ENCODE data around the gene CDC25A.

Gene CDC25A

DNA sequence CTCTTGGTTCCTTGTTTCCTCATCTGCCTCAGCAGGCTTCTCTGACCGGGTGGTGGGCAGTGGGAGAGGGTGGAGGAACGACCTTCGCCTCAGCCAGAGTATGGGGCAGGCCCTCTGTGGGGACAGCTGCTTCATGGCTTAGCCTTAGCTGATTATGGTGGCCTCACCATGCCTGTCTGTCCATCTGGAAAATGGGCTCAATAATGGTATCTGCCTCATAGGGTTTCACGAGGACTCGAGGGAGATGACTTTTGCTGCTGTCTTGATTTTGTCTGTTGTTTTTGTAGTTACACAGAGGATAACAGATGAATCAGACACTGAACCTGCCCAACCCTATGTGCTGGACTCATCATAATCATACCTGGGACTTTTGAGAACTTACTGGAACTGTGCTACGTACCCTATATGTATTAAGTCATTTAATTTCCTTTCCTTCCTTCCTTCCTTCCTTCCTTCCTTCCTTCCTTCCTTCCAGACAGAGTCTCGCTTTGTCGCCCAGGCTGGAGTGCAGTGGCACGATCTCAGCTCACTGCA, 46.5 kb downstream of the CDC25A start:
- H3K27ac ChIP-seq, result no peak overlapping the region

DNA sequence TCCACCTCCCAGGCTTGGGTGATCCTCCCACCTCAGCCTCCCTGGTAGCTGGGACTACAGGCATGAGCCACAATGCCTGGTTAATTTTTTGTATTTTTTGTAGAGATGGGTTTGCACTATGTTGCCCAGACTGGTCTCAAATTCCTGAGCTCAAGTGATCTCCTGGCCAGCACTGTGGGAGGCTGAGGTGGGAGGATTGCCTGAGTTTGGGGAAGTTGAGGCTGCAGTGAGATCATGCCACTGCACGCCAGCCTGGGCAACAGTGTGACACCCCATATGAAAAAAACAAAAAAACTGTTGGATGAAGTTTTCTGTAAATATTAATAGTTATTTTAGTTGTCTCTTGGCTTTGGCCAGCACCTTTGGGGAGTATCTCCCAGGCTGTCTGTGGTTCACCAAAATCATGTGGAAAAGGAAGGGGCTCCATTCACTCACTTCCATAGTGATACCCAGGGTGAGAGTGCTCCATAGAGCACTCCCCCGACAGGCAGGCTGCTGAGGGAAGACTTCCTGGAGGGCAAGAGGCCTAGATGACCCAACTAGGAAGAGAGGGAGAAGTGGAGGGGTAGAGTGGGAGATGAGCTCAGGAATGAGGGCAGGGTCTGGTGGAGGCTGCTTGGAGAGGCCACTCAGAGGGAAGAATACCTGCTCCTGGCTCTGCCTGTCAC, 47.1 kb downstream of the CDC25A start:
- no peak overlapping the region for H3K27ac ChIP-seq
- H3K36me3 ChIP-seq (replicated peaks), result no peaks in the 10 kb centered on the region
- in situ Hi-C loops (cut with HindIII; ENCODE audit: low pct_ligation_motif_present, low sequenced_read_pairs), result no loop called here
- H3K4me3 ChIP-seq (ENCODE audit: low read depth, low read length), result no peak overlapping the region
- no peaks in the 10 kb centered on the region for H3K27me3 ChIP-seq (replicated peaks)
- no peak for DNase-seq
- TF ChIP-seq, protein P1, sequence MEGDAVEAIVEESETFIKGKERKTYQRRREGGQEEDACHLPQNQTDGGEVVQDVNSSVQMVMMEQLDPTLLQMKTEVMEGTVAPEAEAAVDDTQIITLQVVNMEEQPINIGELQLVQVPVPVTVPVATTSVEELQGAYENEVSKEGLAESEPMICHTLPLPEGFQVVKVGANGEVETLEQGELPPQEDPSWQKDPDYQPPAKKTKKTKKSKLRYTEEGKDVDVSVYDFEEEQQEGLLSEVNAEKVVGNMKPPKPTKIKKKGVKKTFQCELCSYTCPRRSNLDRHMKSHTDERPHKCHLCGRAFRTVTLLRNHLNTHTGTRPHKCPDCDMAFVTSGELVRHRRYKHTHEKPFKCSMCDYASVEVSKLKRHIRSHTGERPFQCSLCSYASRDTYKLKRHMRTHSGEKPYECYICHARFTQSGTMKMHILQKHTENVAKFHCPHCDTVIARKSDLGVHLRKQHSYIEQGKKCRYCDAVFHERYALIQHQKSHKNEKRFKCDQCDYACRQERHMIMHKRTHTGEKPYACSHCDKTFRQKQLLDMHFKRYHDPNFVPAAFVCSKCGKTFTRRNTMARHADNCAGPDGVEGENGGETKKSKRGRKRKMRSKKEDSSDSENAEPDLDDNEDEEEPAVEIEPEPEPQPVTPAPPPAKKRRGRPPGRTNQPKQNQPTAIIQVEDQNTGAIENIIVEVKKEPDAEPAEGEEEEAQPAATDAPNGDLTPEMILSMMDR (IDR thresholded peaks at IDR 0.05; ENCODE audit: low read depth, low read length, missing control alignments), result no peak

More for the DNA sequence above, 46.5 kb downstream of the CDC25A start:
- H3K36me3 ChIP-seq (replicated peaks), result no peaks in the 10 kb centered on the region
- in situ Hi-C loops (cut with HindIII; ENCODE audit: low pct_ligation_motif_present, low sequenced_read_pairs), result no loop called here
- no peak overlapping the region for H3K4me3 ChIP-seq (ENCODE audit: low read depth, low read length)
- H3K27me3 ChIP-seq (replicated peaks), result no peaks in the 10 kb centered on the region
- DNase-seq, result no peak
- TF ChIP-seq, protein P1 (IDR thresholded peaks at IDR 0.05; ENCODE audit: low read depth, low read length, missing control alignments), result no peak

DNA sequence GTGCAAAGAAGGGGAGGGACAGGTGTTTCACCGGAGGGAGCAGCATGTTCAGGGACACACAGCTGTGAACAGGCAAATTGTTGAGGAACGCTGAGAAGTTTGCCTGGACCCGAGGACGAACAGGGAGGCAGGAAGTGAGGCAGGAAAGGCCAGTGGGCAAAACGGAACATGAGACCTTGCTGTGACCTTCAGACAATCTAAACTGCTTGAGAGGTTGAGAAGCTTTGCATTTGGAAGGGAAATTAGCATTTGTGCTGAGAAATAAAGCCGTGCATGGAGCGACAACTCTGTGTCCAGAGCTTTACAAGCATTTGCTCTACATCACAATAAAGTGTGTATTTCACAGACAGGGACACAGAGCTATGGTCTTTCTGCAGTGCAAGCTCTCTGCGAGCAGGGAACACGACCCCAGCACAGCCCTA, 47.9 kb downstream of the CDC25A start:
- Histone ChIP-seq H3K36me3 (replicated peaks) (no peaks in the 10 kb centered on the region), H3K27ac (no peak overlapping the region), H3K4me3 (ENCODE audit: low read depth, low read length) (no peak overlapping the region), H3K27me3 (replicated peaks) (no peaks in the 10 kb centered on the region)
- DNase-seq, result no peak
- in situ Hi-C loops (cut with HindIII; ENCODE audit: low pct_ligation_motif_present, low sequenced_read_pairs), result no loop called here
- TF ChIP-seq, protein P1 (IDR thresholded peaks at IDR 0.05; ENCODE audit: low read depth, low read length, missing control alignments), result no peak

DNA sequence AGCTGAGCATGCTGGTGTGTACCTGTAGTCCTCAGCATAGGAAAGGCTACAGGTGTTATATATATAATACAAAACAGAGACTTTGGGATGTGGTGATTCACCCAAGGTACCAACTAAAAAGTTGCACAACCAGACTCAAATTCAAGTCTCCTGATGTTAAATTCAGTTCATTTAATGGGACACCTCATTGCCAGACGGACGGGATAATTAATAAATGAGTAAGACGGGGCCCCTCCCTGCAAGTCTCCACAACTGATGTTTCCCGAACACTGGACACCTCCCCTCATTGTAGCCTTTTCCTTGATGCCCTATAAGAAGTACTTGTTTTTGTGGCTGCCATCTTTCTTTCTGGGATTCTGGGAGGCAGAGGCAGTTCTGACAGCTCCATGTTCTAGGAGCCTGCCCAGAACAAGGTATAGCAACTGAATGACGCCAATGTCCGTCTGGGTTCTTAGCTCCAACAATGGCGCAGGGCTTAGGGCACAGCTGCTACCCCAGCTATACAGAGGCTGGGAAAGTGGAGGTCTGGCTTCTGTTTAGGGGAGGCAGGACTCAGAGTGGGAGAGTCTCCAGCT, 50.7 kb downstream of the CDC25A start:
- Histone ChIP-seq H3K4me3 (ENCODE audit: low read depth, low read length) (no peak overlapping the region), H3K27me3 (replicated peaks) (no peaks in the 10 kb centered on the region), H3K27ac (no peak overlapping the region), H3K36me3 (replicated peaks) (no peaks in the 10 kb centered on the region)
- in situ Hi-C loops (cut with HindIII; ENCODE audit: low pct_ligation_motif_present, low sequenced_read_pairs), result no loop called here
- TF ChIP-seq, protein P1 (IDR thresholded peaks at IDR 0.05; ENCODE audit: low read depth, low read length, missing control alignments), result no peak
- DNase-seq, result no peak

DNA sequence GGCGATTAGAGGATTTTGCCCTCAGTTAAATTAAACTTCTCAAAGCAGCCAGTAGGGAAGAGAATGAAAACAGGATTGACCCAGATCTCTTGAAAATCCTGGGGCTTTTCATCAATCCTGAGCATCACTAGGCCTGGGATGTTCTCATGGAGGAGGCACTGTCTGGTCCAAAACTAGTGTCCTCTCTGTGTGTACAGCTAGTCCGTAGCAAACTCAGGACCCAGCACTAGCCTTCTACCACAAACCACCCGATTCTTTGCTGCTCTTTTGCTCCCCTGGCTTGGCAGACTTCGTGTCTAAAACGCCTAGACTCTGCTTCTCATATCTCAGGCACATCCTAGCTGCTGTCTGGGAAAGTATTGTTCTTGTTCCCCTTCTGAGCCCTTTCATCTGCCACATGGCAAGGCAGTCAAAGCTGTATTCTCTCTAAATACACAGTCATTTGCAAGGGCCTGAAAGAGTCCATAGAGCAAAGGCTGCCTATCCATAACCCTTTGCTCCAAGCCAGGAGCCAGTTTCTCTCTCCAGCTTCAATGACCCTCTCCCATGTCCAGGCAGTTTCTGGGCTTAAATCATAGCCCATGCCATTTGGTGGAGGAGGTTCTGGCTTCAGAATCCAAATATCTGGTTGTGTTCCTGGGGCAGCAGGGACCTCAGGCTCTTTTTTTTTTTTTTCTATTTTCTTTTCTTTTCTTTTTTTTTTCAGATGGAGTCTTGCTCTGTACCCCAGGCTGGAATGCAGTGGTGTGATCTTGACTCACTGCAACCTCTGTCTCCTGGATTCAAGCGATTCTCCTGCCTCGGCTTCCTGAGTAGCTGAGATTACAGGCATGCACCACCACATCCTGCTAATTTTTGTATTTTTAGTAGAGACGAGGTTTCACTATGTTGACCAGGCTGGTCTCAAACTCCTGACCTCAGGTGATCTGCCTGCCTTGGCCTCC, 52.4 kb downstream of the CDC25A start:
- no peaks in the 10 kb centered on the region for H3K36me3 ChIP-seq (replicated peaks)
- no peaks in the 10 kb centered on the region for H3K27me3 ChIP-seq (replicated peaks)
- peak; percentile 75 for DNase-seq
- peak overlapping the region; percentile 51 for H3K27ac ChIP-seq
- in situ Hi-C loops (cut with HindIII; ENCODE audit: low pct_ligation_motif_present, low sequenced_read_pairs), result no loop called here
- no peak overlapping the region for H3K4me3 ChIP-seq (ENCODE audit: low read depth, low read length)
- TF ChIP-seq, protein P1 (IDR thresholded peaks at IDR 0.05; ENCODE audit: low read depth, low read length, missing control alignments), result no peak

Data from brain microvascular endothelial cell (primary cell).